ENCODE results near the gene RPL18. TPM values are rescaled to one million over a fixed set of nuclear protein-coding genes. Genes with fewer than 3 reads are reported as not detected.

Gene RPL18
- total and polyA plus RNA-seq, 9 of the 15 experiments (the other 6 are each of a cell fraction or from before 2014, with no cell fraction given) = 312 to 2,635 (median 1,653) TPM

DNA sequence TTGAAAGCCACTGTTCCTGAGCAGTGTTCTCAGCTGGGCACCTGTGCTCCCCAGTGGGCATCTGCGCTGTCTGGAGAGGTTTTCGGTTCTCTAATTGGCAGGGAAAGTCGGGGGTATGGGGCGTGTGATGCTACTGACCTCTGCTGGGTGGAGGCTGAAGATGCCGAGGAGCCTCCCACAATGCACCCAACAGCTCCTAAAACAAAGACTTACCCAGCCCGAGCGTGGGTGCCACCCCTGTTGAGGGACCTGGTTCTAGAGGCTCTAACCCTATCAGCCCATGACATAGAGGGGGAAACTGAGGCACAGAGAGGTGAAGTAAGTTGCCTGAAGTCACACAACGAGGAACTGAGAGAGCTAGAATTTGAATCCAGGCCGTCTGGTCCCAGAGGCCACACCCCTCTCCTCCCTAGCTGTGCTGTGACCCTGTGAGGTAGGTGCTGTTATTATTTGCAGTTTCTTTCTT lies 10.1 kb downstream of the RPL18 start (continued):
- TF ChIP-seq, protein P1, sequence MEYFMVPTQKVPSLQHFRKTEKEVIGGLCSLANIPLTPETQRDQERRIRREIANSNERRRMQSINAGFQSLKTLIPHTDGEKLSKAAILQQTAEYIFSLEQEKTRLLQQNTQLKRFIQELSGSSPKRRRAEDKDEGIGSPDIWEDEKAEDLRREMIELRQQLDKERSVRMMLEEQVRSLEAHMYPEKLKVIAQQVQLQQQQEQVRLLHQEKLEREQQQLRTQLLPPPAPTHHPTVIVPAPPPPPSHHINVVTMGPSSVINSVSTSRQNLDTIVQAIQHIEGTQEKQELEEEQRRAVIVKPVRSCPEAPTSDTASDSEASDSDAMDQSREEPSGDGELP (CRISPR knock-in tag; IDR thresholded peaks at IDR 0.05; ENCODE audit: borderline replicate concordance) = 0 out of 2 replicates have a peak, but pooled peaks have one; percentile 23
- TF ChIP-seq RB1 (IDR thresholded peaks at IDR 0.05; ENCODE audit: low read depth) (peak; percentile 68; the same call in 1 of the 2 replicates), SMC3 (conservative IDR thresholded peaks at IDR 0.05; ENCODE audit: insufficient read depth, low read depth, low read length) (peak; percentile 41), RBM25 (IDR thresholded peaks at IDR 0.05; ENCODE audit: low read depth, low read length, severe bottlenecking) (peak; percentile 33), YY1 (IDR thresholded peaks at IDR 0.05; ENCODE audit: borderline replicate concordance in 1 of 3, control insufficient read depth in 1 of 3, extremely low read depth in 1 of 3, insufficient read depth in 3 of 3, insufficient read length in 1 of 3, insufficient replicate concordance in 2 of 3, low read depth in 1 of 3, low read length in 2 of 3) (no peak), ESRRA (IDR thresholded peaks at IDR 0.05; ENCODE audit: borderline replicate concordance, low read depth) (peak; percentile 21; the same call in 1 of the 2 replicates), MTA3 (IDR thresholded peaks at IDR 0.05; ENCODE audit: borderline replicate concordance) (0 out of 2 replicates have a peak, but pooled peaks have one; percentile 27), COPS2 (conservative IDR thresholded peaks at IDR 0.05) (no peak), HOXB6 (CRISPR knock-in tag; IDR thresholded peaks at IDR 0.05; ENCODE audit: borderline replicate concordance) (no peak), RCOR1 (IDR thresholded peaks at IDR 0.05; ENCODE audit: borderline replicate concordance in 1 of 2, low read depth in 2 of 2, low read length in 2 of 2) (peak in 1 of 2 experiments; percentile 67; a peak in 2 of 4 replicates)
- TF ChIP-seq, protein P2, sequence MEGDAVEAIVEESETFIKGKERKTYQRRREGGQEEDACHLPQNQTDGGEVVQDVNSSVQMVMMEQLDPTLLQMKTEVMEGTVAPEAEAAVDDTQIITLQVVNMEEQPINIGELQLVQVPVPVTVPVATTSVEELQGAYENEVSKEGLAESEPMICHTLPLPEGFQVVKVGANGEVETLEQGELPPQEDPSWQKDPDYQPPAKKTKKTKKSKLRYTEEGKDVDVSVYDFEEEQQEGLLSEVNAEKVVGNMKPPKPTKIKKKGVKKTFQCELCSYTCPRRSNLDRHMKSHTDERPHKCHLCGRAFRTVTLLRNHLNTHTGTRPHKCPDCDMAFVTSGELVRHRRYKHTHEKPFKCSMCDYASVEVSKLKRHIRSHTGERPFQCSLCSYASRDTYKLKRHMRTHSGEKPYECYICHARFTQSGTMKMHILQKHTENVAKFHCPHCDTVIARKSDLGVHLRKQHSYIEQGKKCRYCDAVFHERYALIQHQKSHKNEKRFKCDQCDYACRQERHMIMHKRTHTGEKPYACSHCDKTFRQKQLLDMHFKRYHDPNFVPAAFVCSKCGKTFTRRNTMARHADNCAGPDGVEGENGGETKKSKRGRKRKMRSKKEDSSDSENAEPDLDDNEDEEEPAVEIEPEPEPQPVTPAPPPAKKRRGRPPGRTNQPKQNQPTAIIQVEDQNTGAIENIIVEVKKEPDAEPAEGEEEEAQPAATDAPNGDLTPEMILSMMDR (IDR thresholded peaks at IDR 0.05 in 2 of 3, conservative IDR thresholded peaks at IDR 0.05 in 1 of 3; ENCODE audit: insufficient read depth in 2 of 3, low read depth in 1 of 3, low read length in 3 of 3) = peak; percentile 79 to 87 (median 81)
- TF ChIP-seq, protein P3, sequence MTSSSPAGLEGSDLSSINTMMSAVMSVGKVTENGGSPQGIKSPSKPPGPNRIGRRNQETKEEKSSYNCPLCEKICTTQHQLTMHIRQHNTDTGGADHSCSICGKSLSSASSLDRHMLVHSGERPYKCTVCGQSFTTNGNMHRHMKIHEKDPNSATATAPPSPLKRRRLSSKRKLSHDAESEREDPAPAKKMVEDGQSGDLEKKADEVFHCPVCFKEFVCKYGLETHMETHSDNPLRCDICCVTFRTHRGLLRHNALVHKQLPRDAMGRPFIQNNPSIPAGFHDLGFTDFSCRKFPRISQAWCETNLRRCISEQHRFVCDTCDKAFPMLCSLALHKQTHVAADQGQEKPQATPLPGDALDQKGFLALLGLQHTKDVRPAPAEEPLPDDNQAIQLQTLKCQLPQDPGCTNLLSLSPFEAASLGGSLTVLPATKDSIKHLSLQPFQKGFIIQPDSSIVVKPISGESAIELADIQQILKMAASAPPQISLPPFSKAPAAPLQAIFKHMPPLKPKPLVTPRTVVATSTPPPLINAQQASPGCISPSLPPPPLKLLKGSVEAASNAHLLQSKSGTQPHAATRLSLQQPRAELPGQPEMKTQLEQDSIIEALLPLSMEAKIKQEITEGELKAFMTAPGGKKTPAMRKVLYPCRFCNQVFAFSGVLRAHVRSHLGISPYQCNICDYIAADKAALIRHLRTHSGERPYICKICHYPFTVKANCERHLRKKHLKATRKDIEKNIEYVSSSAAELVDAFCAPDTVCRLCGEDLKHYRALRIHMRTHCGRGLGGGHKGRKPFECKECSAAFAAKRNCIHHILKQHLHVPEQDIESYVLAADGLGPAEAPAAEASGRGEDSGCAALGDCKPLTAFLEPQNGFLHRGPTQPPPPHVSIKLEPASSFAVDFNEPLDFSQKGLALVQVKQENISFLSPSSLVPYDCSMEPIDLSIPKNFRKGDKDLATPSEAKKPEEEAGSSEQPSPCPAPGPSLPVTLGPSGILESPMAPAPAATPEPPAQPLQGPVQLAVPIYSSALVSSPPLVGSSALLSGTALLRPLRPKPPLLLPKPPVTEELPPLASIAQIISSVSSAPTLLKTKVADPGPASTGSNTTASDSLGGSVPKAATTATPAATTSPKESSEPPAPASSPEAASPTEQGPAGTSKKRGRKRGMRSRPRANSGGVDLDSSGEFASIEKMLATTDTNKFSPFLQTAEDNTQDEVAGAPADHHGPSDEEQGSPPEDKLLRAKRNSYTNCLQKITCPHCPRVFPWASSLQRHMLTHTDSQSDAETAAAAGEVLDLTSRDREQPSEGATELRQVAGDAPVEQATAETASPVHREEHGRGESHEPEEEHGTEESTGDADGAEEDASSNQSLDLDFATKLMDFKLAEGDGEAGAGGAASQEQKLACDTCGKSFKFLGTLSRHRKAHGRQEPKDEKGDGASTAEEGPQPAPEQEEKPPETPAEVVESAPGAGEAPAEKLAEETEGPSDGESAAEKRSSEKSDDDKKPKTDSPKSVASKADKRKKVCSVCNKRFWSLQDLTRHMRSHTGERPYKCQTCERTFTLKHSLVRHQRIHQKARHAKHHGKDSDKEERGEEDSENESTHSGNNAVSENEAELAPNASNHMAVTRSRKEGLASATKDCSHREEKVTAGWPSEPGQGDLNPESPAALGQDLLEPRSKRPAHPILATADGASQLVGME (CRISPR knock-in tag; IDR thresholded peaks at IDR 0.05) = no peak
- TF ChIP-seq, protein P4, sequence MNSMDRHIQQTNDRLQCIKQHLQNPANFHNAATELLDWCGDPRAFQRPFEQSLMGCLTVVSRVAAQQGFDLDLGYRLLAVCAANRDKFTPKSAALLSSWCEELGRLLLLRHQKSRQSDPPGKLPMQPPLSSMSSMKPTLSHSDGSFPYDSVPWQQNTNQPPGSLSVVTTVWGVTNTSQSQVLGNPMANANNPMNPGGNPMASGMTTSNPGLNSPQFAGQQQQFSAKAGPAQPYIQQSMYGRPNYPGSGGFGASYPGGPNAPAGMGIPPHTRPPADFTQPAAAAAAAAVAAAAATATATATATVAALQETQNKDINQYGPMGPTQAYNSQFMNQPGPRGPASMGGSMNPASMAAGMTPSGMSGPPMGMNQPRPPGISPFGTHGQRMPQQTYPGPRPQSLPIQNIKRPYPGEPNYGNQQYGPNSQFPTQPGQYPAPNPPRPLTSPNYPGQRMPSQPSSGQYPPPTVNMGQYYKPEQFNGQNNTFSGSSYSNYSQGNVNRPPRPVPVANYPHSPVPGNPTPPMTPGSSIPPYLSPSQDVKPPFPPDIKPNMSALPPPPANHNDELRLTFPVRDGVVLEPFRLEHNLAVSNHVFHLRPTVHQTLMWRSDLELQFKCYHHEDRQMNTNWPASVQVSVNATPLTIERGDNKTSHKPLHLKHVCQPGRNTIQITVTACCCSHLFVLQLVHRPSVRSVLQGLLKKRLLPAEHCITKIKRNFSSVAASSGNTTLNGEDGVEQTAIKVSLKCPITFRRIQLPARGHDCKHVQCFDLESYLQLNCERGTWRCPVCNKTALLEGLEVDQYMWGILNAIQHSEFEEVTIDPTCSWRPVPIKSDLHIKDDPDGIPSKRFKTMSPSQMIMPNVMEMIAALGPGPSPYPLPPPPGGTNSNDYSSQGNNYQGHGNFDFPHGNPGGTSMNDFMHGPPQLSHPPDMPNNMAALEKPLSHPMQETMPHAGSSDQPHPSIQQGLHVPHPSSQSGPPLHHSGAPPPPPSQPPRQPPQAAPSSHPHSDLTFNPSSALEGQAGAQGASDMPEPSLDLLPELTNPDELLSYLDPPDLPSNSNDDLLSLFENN (IDR thresholded peaks at IDR 0.05; ENCODE audit: low read depth in 2 of 2, low read length in 2 of 2) = no peak

All from K562 (cell line).